Heart left ventricle (tissue), 16 donors: Measurements from ENCODE around the gene MAGI1. TPM values are rescaled to one million over a fixed set of nuclear protein-coding genes. Genes with fewer than 3 reads are reported as not detected.

Experiments
- ATAC-seq, 4 donors: fragments of 200-7000 bp; cut with Tn5 transposase; one replicate each; pipeline ENCODE4 v1.9.1; 2020 to 2022; ENCODE audit warnings: moderate library complexity in 4 of 4, mild to moderate bottlenecking in 3 of 4, moderate number of reproducible peaks in 1 of 4
- DNase-seq, 5 donors: peaks; one replicate each; pipeline ENCODE4 v3.0.0-alpha.2; 2020
- H3K27ac ChIP-seq, 12 donors: fragments of 200-600 bp; sonication (generic) in 4 of 12; one replicate each; pipeline versions ENCODE4 v1.5.0 to v1.8.0; 2016 to 2022; ENCODE audit warnings: mild to moderate bottlenecking in 2 of 12
- H3K27me3 ChIP-seq, 9 donors: fragments of 200-600 bp; sonication (generic) in 2 of 9; one replicate each; pipeline versions ENCODE4 v1.5.1 to v1.8.0; 2016 to 2022; ENCODE audit warnings: mild to moderate bottlenecking in 3 of 9
- H3K36me3 ChIP-seq, 9 donors: fragments of 200-600 bp; sonication (generic) in 2 of 9; one replicate each; pipeline versions ENCODE4 v1.5.0 to v1.8.0; 2018 to 2022; ENCODE audit warnings: mild to moderate bottlenecking in 2 of 9
- H3K4me1 ChIP-seq, 12 donors: fragments of 200-600 bp; sonication (generic) in 4 of 12; one replicate each; pipeline versions ENCODE4 v1.5.0 to v1.8.0; 2016 to 2022; ENCODE audit warnings: mild to moderate bottlenecking in 3 of 12
- H3K4me3 ChIP-seq, 12 donors: fragments of 200-600 bp; sonication (generic) in 4 of 12; one replicate each; pipeline versions ENCODE4 v1.5.0 to v1.8.0; 2017 to 2022; ENCODE audit warnings: mild to moderate bottlenecking in 9 of 12, moderate library complexity in 4 of 12
- H3K9me3 ChIP-seq, 12 donors: fragments of 200-600 bp; sonication (generic) in 4 of 12; one replicate each; pipeline versions ENCODE4 v1.5.0 to v1.8.0; 2016 to 2022; ENCODE audit warnings: mild to moderate bottlenecking in 1 of 12
- POLR2A ChIP-seq, 2 donors: fragments of 450-650 bp; IDR thresholded peaks; one replicate each; pipeline ENCODE4 v1.6.1; 2017; ENCODE audit warnings: antibody characterized with exemption in 2 of 2, mild to moderate bottlenecking in 2 of 2, moderate library complexity in 2 of 2
- WGBS, 4 donors: extraction: QIAGEN DNeasy Blood & Tissue Kit in 2 of 4; methylation state at CpG; one replicate each; pipeline versions ENCODE4 v1.1.5 to v1.1.7; 2013 to 2018; 5-methylcytosine and 5-hydroxymethylcytosine counted together
- intact Hi-C, 10 donors: fragments of 100-400 bp; cut with DNase I; formaldehyde crosslinking; loops; one replicate each; pipeline versions ENCODE4 v1.11.1 to v1.14.2; 2022
- polyA plus RNA-seq, 2 donors: library from polyadenylated mRNA; stranded (reverse); fragments of 200-250 nt; gene quantifications; one replicate each; pipeline ENCODE4 v1.2.3, GENCODE V29; 2013
- total RNA-seq, 9 donors: library from RNA; depleted of rRNA in 2 of 9; stranded (reverse); fragments of >200 nt in 2 of 9; fragmentation: NEBNext Ultra II Directional in 3 of 9; extraction: Animal tissue kit (Norgen Biotek cat#: 25700) in 3 of 9; gene quantifications; one replicate each; pipeline versions ENCODE4 v1.1.0 to v1.2.4, GENCODE V29; 2016 to 2023
- TF ChIP-seq, protein P1 (sequence below), 12 donors: fragments of 200-600 bp; sonication (generic) in 4 of 12; IDR thresholded peaks; one replicate each; pipeline versions ENCODE4 v1.5.0 to v1.8.0; 2018 to 2022; ENCODE audit warnings: antibody characterized with exemption in 12 of 12, mild to moderate bottlenecking in 5 of 12
- donor health status: ischemic (EF 13 %, LVEDD 7.1; RV severe dilation, severe dysfunction).
- donor health status: healthy with polysubstance abuse.
- donor health status: DM: no; HTN: yes; CAD: no.
- donor health status: DM: no; HTN: no; CAD: no.
- donor health status: ischemic (EF 25% LVEDD 6.9; RV normal size, moderate dysfunction).
- donor health status: ischemic (EF 25% LVEDD 5.7; RV mildly dilated, moderate dysfunction).
- donor health status: healthy.
- donor health status: DM: yes; HTN: yes; CAD: no.
- donor health status: ischemic (EF 35%, LVEDD 5.7; RV mildly dilated, moderate dysfunction).
- donor health status: nonischemic (EF 11% LVEDD 7.7; RV severe dilation, severe dysfunction).
- donor health status: DM: yes; HTN: yes; CAD: no.
- donor health status: PGD.
- donor health status: ischemic (EF 29% LVEDD 5.4; RV normal size, mild dysfunction).
- donor health status: nonischemic (EF 23%, LVEDD 6.1; RV moderate dilation, normal function).

MAGI1 gene
- total and polyA plus RNA-seq, 11 donors: 18.5 to 52.1 (median 31.4) TPM

DNA sequence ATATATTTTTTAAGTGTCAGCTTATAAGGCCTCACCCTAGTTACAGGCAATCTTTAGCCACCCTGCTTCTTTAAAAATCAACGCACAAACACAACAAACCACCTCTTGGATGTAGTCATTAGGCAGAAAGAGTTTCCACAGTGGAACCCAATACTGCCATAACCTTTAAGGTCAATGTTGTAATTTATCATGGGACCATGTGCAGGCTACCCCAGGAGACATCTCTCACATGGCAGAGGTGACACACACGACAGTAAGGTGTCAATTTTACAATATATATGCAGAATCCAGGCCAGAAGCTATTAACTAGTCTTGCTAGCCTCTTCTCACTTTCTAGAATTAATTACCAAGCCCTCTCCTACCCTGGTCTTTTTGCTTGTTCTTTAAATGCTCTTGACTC lies 336.5 kb downstream of the MAGI1 start:
- Histone ChIP-seq H3K4me1 (peaks cover 0 to 5% (median 0%) of the 10 kb centered on the region in 12 donors), H3K4me3 (no peak overlapping the region), H3K27me3 (no peaks in the 10 kb centered on the region), H3K27ac (no peak overlapping the region), H3K9me3 (no peaks in the 10 kb centered on the region), H3K36me3 (no peaks in the 10 kb centered on the region)
- WGBS, 4 donors: 91 to 96% (median 92%) methylated on average over 2 of the region's 2 CpGs
- TF ChIP-seq, protein P1, sequence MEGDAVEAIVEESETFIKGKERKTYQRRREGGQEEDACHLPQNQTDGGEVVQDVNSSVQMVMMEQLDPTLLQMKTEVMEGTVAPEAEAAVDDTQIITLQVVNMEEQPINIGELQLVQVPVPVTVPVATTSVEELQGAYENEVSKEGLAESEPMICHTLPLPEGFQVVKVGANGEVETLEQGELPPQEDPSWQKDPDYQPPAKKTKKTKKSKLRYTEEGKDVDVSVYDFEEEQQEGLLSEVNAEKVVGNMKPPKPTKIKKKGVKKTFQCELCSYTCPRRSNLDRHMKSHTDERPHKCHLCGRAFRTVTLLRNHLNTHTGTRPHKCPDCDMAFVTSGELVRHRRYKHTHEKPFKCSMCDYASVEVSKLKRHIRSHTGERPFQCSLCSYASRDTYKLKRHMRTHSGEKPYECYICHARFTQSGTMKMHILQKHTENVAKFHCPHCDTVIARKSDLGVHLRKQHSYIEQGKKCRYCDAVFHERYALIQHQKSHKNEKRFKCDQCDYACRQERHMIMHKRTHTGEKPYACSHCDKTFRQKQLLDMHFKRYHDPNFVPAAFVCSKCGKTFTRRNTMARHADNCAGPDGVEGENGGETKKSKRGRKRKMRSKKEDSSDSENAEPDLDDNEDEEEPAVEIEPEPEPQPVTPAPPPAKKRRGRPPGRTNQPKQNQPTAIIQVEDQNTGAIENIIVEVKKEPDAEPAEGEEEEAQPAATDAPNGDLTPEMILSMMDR (IDR thresholded peaks at IDR 0.05): no peak
- TF ChIP-seq POLR2A (IDR thresholded peaks at IDR 0.05): no peak
- intact Hi-C loops: no loop called here
- DNase-seq (no peak), ATAC-seq (no peak)

DNA sequence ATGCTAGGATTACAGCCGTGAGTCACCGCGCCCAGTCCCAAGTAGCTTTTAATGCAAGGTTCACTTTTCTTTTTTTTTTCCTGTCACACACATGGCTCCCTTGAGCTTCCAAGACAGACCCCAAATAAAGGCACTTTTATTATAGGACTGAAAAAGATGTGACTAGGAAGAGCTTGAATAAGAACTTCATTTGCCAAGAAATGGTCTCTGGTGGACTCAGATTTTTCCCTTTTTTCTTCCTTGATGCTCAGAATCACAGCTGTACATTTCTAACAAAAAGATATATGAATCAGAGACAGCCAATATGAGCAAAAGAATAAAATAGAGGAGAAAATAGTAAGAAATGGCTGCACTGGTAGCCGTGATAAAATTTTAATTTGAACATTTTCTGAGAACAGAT lies 337.2 kb downstream of the MAGI1 start:
- 93 to 98% (median 96%) methylated on average over 4 of the region's 4 CpGs for whole genome bisulfite sequencing, 4 donors
- no peaks in the 10 kb centered on the region for H3K27me3 ChIP-seq
- ATAC-seq (no peak), DNase-seq (no peak)
- TF ChIP-seq, protein P1 (IDR thresholded peaks at IDR 0.05): no peak
- no peak for TF ChIP-seq POLR2A (IDR thresholded peaks at IDR 0.05)
- intact Hi-C loops: no loop called here
- H3K9me3 ChIP-seq: no peaks in the 10 kb centered on the region
- no peak overlapping the region for H3K27ac ChIP-seq
- peaks cover 0 to 5% (median 0%) of the 10 kb centered on the region in 12 donors for H3K4me1 ChIP-seq
- no peak overlapping the region for H3K4me3 ChIP-seq
- H3K36me3 ChIP-seq: no peaks in the 10 kb centered on the region

GRCh38 chr3:65689436-65689835 lies 349.3 kb downstream of the MAGI1 start:
- WGBS, 4 donors: 62 to 78% (median 71%) methylated on average over 3 of the region's 3 CpGs
- no peaks in the 10 kb centered on the region for H3K27me3 ChIP-seq
- no peaks in the 10 kb centered on the region for H3K36me3 ChIP-seq
- no peaks in the 10 kb centered on the region for H3K9me3 ChIP-seq
- intact Hi-C loops: no loop called here
- TF ChIP-seq POLR2A (IDR thresholded peaks at IDR 0.05): no peak
- TF ChIP-seq, protein P1 (IDR thresholded peaks at IDR 0.05): peak in 1 of 12 donors; percentile 19
- no peak overlapping the region for H3K4me3 ChIP-seq
- DNase-seq (no peak), ATAC-seq (no peak)
- H3K27ac ChIP-seq: no peak overlapping the region
- H3K4me1 ChIP-seq: peaks cover 0 to 41% (median 9%) of the 10 kb centered on the region in 12 donors

- intact Hi-C loops: no loop called here
- TF ChIP-seq, protein P1 (IDR thresholded peaks at IDR 0.05): no peak
- no peak for TF ChIP-seq POLR2A (IDR thresholded peaks at IDR 0.05)
- Histone ChIP-seq H3K27ac (no peak overlapping the region), H3K4me1 (peaks cover 0 to 41% (median 9%) of the 10 kb centered on the region in 12 donors), H3K4me3 (no peak overlapping the region), H3K36me3 (no peaks in the 10 kb centered on the region), H3K9me3 (no peaks in the 10 kb centered on the region), H3K27me3 (no peaks in the 10 kb centered on the region)
- WGBS, 4 donors: 92 to 96% (median 95%) methylated on average over 5 of the region's 5 CpGs
- DNase-seq (no peak), ATAC-seq (peak in 1 of 4 donors; percentile 37)
These were observed 351.0 kb downstream of the MAGI1 start for GRCh38 chr3:65687741-65688140.
